ENCODE data around the gene SCNN1A. TPM values are rescaled to one million over a fixed set of nuclear protein-coding genes. Genes with fewer than 3 reads are reported as not detected.

SCNN1A gene
- total RNA-seq, 2 donors from 2014 or later, result 158 to 188 TPM

GRCh38 chr12:6302621-6303020, 72.7 kb downstream of the SCNN1A start:
- no peaks in the 10 kb centered on the region for H3K27me3 ChIP-seq
- H3K4me1 ChIP-seq, result no peaks in the 10 kb centered on the region
- no peaks in the 10 kb centered on the region for H3K36me3 ChIP-seq
- no peaks in the 10 kb centered on the region for H3K9me3 ChIP-seq
- H3K9ac ChIP-seq (ENCODE audit: low read depth in 2 of 2, low read length in 2 of 2), result no peak overlapping the region
- peak overlapping the region; percentile 40 for H3K27ac ChIP-seq
- intact Hi-C loops (cut with DNase I), result no loop called here
- TF ChIP-seq CTCF (IDR thresholded peaks at IDR 0.05), result no peak
- DNase-seq, result no peak
- H3K4me3 ChIP-seq, result no peak overlapping the region

- Histone ChIP-seq H3K4me3 (no peak overlapping the region), H3K36me3 (no peaks in the 10 kb centered on the region), H3K27me3 (no peaks in the 10 kb centered on the region), H3K9ac (ENCODE audit: low read depth in 2 of 2, low read length in 2 of 2) (no peak overlapping the region), H3K4me1 (no peaks in the 10 kb centered on the region), H3K27ac (no peak overlapping the region), H3K9me3 (no peaks in the 10 kb centered on the region)
- no peak for DNase-seq
- intact Hi-C loops (cut with DNase I), result no loop called here
- no peak for TF ChIP-seq CTCF (IDR thresholded peaks at IDR 0.05)
These were observed 73.6 kb downstream of the SCNN1A start for GRCh38 chr12:6301721-6302120.

- H3K27ac ChIP-seq, result peak overlapping the region; percentile 59
- no peaks in the 10 kb centered on the region for H3K27me3 ChIP-seq
- no peaks in the 10 kb centered on the region for H3K9me3 ChIP-seq
- intact Hi-C loops (cut with DNase I), result no loop called here
- peaks cover 6% of the 10 kb centered on the region for H3K4me1 ChIP-seq
- peak overlapping the region in 1 of 2 donors; percentile 73 for H3K9ac ChIP-seq (ENCODE audit: low read depth in 2 of 2, low read length in 2 of 2)
- TF ChIP-seq CTCF (IDR thresholded peaks at IDR 0.05), result no peak
- no peak for DNase-seq
- no peak overlapping the region for H3K4me3 ChIP-seq
- no peaks in the 10 kb centered on the region for H3K36me3 ChIP-seq
These were observed 78.2 kb downstream of the SCNN1A start for GRCh38 chr12:6297170-6297569.

Other genes starting within 250 kb of the SCNN1A start
- gene CD9, start 175.2 kb downstream of the SCNN1A start, total RNA-seq, result 100 to 1,000 TPM; 589 to 665 TPM
- 100 to 1,000 TPM; 107 to 123 TPM for gene PLEKHG6, start 64.9 kb downstream of the SCNN1A start, total RNA-seq
- gene TNFRSF1A, start 33.5 kb downstream of the SCNN1A start, total RNA-seq, result 100 to 1,000 TPM; 116 to 164 TPM
- 100 to 1,000 TPM in 1 of 2 donors, 10 to 100 TPM in 1; 84.8 to 129 TPM for gene LTBR, start 8.6 kb upstream of the SCNN1A start, total RNA-seq
- gene CD27, start 69.4 kb upstream of the SCNN1A start, total RNA-seq, result 1 to 10 TPM; 1.9 to 2.4 TPM
- 10 to 100 TPM; 44.9 to 57.8 TPM for gene TAPBPL, start 76.5 kb upstream of the SCNN1A start, total RNA-seq
- gene VAMP1, start 95.1 kb upstream of the SCNN1A start, total RNA-seq, result 1 to 10 TPM; 3.9 to 4.1 TPM
- gene MRPL51, start 117.7 kb upstream of the SCNN1A start, total RNA-seq, result 100 to 1,000 TPM; 132 to 220 TPM
- 10 to 100 TPM; 35.9 to 94.1 TPM for gene NCAPD2, start 118.5 kb upstream of the SCNN1A start, total RNA-seq
- 1,000 to 10,000 TPM; 3,442 to 3,768 TPM for gene GAPDH, start 159.0 kb upstream of the SCNN1A start, total RNA-seq
- 1 to 10 TPM; 2.5 to 4.1 TPM for gene IFFO1, start 180.5 kb upstream of the SCNN1A start, total RNA-seq
- 10 to 100 TPM; 19.1 to 39.6 TPM for gene NOP2, start 192.7 kb upstream of the SCNN1A start, total RNA-seq
- 100 to 1,000 TPM; 153 to 199 TPM for gene CHD4, start 231.8 kb upstream of the SCNN1A start, total RNA-seq

Measured in colonic mucosa (tissue), 4 donors.